RPMI7951 (cell line): ENCODE results near the gene AGL. TPM values are rescaled to one million over a fixed set of nuclear protein-coding genes. Genes with fewer than 3 reads are reported as not detected.
"Not testable (repeated sequence)": the region's sequence is repeated elsewhere in the genome, so short reads cannot be mapped to it uniquely, and the experiment has no call there.

Source experiments
- DNase-seq: peaks from one replicate; pipeline ENCODE4 v3.0.0-alpha.2; 2012; ENCODE audit warnings: low read depth
- total RNA-seq: library from RNA; depleted of rRNA; stranded (reverse); fragments of >200 nt; shearing (Covaris generic); gene quantifications from 2 replicates; pipeline ENCODE4 v1.2.3, GENCODE V29; 2014

The AGL gene
- total RNA-seq, 1 experiment from 2014 or later = 10.2 TPM

- DNase-seq = no peak
Measured at GRCh38 chr1:99851850-99852454, 1.8 kb downstream of the AGL start.

GRCh38 chr1:99852648-99853047 lies 2.5 kb downstream of the AGL start:
- DNase-seq = no peak

DNA sequence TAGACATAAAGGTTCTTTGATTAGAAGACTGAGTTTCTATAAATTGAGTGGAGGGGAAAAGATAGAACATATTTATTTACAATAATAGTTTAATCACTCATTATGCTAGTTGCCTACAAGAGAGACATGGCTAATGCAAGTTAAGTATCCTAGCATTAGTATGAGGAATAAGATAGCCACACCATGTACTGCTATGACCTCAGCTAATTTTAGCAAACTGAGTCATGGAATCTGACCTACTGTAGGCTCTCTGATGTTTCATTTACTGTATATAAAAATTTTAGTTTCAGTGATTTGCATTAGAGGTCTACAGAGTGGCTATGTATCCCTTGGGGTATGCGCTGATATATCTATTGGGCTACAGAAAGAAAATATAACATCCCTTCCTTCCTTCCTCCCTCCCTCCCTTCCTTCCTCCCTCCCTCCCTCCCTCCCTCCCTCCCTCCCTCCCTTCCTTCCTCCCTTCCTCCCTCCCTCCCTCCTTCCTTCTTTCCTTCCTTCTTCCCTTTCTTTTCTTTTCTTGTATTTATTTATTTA lies 5.8 kb downstream of the AGL start:
- DNase-seq = no peak

DNA sequence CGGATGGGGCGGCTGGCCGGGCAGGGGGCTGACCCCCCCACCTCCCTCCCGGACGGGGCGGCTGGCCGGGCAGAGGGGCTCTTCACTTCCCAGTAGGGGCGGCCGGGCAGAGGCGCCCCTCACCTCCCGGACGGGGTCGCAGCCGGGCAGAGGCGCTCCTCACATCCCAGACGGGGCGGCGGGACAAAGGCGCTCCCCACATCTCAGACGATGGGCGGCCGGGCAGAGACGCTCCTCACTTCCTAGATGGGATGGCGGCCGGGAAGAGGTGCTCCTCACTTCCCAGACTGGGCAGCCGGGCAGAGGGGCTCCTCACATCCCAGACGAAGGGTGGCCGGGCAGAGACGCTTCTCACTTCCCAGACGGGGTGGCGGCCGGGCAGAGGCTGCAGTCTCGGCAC lies 6.9 kb downstream of the AGL start:
- DNase-seq = not testable (repeated sequence)

DNA sequence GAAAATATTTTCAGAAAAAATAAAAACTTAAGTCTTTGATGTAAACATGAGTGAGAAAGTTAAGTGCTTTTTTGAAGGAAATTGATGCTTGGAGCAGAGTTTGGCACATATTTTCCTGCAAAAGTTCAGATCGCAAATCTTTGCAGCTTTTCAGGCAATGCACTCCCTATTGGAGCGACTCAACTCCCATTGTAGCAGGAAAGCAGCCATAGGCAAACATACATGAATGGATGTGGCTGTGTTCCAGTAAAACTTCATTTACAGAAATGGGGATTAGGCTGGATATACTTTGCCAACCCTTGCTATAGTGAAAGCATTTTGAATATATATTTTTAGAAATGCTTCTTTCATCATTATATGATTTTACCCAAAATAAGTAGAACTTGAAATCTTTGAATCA lies 8.1 kb downstream of the AGL start:
- no peak for DNase-seq

- DNase-seq = no peak
Measured at GRCh38 chr1:99858881-99859280, 8.7 kb downstream of the AGL start.

DNA sequence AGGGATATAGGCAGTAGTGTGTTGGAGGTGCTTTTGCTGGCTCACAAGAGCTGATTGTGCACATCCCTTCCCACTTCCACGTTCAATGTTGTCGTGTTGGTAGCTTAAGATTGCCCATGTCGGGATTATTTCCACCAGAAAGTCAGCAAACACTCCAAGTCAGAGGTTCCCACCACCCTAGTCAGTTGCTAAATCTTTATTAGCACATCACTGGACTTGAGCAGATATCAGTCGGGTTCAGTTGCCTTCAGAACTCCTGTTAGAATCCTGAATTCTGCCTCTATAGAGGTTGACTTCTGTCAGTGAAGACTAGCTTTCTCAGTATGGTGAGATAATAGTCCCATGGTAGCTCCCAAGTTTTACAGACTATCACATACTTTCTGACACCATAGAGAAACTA lies 10.5 kb downstream of the AGL start:
- DNase-seq = no peak

GRCh38 chr1:99867682-99868081 lies 17.5 kb downstream of the AGL start:
- no peak for DNase-seq

- no peak for DNase-seq
Measured at GRCh38 chr1:99869304-99869703, 19.1 kb downstream of the AGL start.

- DNase-seq = no peak
Measured at GRCh38 chr1:99869723-99870122, 19.6 kb downstream of the AGL start.

DNA sequence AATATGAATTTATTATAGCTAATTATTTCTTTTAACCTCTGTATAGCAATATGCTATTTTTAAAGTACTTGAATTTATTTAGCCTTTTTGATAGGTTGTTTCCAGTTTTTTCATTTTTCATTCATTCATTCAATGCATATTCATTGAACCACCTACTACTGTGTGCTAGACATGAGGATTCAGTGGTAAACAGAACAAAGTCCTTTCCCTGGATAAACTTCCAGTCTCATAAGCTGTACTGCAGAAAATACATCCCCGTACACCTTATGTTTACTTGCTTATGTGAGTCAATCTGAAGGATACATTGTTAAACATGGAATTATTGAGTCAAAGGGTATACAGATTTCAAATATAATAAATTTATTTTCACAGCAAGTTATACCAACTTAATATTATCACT lies 21.9 kb downstream of the AGL start:
- DNase-seq = no peak

GRCh38 chr1:99877568-99877967 lies 27.4 kb downstream of the AGL start:
- no peak for DNase-seq

GRCh38 chr1:99886179-99886578 lies 36.0 kb downstream of the AGL start:
- no peak for DNase-seq

DNA sequence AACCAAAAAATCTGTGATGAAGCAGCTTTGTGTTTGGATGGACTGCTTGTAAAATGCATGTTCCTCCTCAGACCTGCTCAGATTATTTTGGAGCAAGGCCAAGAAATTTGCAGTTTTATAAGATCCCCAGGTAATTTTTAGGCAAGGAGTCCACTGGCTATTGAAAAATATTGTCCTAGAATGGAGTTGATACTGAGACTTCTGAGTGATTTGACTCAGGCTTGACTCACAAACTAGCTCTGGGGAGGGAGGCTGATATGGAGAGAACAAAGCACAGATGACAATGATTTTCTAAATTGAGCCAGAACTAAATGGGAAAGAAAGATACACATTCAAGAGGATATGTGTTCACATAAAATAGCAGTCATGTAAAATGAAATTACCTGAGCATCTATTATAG lies 36.7 kb downstream of the AGL start:
- no peak for DNase-seq

DNA sequence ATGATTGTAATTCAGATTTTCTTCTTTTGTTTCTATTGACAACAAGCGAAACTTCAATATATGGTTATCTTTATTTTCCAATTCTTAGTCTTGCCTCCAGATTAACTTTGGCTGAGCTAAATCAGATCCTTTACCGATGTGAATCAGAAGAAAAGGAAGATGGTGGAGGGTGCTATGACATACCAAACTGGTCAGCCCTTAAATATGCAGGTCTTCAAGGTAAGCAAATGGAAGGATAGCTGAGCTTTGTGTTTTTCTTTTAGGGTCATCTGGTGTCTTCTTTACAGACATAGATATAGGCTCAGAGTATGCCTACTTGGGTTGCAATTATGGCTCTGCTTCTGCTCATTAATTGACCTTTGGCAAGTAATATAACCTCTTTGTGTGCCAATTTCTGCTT lies 37.7 kb downstream of the AGL start:
- no peak for DNase-seq

GRCh38 chr1:99891997-99892396 lies 41.8 kb downstream of the AGL start:
- no peak for DNase-seq

- not testable (repeated sequence) for DNase-seq
Measured at GRCh38 chr1:99903278-99903677, 53.1 kb downstream of the AGL start.

- DNase-seq = no peak
Measured at GRCh38 chr1:99906535-99906934, 56.4 kb downstream of the AGL start.

GRCh38 chr1:99917214-99917613 lies 67.1 kb downstream of the AGL start:
- no peak for DNase-seq

GRCh38 chr1:99919220-99919619 lies 69.1 kb downstream of the AGL start:
- peak; percentile 1 for DNase-seq

DNA sequence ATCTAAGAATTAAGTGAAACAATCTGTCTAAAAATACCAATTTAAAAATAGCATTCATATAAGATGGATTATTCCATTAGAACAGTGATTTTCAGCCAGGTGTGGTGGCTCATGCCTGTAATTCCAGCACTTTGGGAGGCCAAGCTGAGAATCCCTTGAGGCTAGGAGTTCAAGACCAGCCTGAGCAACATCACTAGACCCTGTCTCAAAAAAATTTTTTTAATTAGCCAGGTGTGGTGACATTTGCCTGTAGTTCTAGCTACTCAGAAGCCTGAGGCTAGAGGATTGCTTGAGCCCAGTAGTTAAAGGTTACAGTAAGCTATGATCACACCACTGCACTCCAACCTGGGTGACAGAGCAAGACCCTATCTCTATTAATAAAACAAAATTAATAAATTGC lies 84.6 kb downstream of the AGL start:
- DNase-seq = no peak

DNA sequence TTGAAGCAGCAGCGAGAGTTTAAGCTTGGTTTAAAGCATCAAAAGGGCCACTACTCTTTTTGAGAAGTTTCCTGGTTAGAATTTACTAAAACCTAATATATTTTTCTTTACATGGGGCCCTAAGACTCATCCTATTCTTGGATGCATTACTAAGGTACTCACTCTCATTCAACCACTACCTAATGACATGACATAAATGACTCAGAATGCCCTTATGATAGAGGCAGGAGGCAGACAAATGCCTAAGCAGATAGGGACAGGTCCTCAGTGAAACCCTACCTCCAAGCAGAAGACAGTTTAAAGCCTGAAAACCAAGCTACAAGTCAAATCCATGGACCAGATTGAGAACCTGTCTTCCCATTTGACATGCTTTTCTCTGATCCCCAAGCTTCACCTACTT lies 85.4 kb downstream of the AGL start:
- DNase-seq = no peak

DNA sequence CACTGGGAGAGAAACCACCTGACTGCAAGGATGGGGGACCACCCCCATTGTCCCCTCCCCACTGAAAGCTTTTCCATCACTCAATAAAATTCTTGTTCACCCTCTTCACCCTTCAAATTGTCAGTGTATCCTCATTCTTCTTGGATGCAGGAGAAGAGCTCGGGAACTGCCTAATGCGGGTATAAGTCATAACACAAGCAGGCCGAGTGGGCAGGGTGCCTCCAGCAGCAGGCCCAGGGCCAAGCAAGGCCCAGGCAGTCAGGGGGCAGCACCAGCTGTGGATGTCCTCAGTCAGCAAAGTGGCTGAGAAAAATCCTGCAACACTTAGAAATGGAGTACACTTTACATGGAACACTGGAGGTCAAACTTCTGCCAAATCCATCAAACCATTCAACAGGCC lies 85.9 kb downstream of the AGL start:
- DNase-seq = no peak

DNA sequence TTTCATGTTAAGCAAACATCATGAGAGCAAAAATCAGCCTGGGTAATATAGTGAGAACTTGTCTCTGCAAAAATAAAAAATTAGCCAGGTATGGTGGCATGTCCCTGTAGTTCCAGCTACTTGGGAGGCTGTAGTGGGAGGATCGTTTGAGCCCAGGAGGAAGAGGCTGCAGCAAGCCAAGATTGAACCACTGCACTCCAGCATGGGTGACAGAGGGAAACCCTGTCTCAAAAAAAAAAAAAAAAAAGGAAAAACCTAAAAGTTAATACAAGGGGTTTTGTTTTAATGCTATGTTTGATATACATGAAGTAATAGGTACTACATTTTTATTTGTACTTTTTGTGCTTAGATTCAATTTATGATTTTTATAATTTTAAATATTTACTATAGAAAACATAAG lies 92.6 kb downstream of the AGL start:
- DNase-seq = no peak
